GM21367 (cell line): Measurements from ENCODE around the gene NINL.
"Not testable (repeated sequence)": the region's sequence is repeated elsewhere in the genome, so short reads cannot be mapped to it uniquely, and the experiment has no call there.

Experiments used
- ATAC-seq: cut with Tn5 transposase; IDR thresholded peaks from one replicate; pipeline ENCODE4 v1.9.1; 2021; ENCODE audit not compliant: unreplicated experiment

NINL gene

DNA sequence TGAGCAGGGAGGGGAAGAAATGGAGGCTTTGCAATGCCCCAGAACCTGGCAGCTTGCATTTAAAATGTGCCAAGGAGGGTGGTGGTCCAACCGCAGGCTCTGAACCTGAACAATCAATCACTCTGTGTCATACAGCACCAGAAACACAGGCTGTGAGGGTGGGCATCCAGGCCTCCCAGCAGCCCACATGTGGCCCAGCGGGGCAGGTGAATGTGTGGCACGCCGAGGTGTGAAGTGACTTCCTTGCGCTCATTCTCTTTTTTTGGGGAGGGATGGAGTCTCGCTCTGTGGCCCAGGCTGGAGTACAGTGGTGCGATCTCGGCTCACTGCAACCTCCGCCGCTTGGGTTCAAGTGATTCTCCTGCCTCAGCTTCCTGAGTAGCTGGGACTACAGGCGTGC lies 97.4 kb downstream of the NINL start:
- no peak for ATAC-seq

DNA sequence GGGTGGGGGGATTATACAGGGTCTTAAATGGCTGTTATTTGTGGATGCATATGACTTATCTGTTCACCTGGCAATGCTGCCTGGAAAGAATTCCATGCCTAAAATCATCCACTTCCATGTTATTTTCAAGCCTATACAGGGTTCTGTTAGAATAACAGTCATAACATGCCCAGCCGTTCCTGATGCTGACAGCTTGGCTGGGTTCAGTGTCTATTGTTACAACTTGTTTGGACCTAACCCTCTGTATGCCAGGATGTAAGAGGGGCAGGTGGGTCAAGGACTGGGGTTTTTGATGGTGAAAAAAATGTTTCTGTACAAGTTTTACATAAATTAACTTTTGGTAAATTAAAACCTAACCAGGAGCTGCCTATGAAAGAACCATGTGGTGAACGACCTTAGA lies 98.0 kb downstream of the NINL start:
- ATAC-seq, result no peak

DNA sequence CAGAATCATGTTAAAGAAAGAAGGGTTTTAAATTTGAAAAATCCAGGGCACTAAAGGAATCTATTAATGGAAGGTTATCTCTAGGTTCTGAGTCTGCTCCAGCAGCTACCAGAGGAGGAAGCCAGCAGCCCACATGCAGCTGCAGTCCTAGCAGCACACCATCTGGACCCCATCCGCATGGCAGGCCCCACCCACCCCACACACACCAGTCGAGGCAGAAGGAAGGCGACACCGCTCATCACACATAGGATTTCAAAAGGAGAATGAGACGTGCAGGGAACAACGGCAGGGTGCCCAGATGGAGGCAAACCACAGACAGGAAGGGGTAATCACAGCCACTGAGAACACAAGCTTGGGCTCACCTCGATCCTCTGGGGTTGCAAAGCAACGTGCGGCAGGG lies 99.0 kb downstream of the NINL start:
- ATAC-seq, result no peak

DNA sequence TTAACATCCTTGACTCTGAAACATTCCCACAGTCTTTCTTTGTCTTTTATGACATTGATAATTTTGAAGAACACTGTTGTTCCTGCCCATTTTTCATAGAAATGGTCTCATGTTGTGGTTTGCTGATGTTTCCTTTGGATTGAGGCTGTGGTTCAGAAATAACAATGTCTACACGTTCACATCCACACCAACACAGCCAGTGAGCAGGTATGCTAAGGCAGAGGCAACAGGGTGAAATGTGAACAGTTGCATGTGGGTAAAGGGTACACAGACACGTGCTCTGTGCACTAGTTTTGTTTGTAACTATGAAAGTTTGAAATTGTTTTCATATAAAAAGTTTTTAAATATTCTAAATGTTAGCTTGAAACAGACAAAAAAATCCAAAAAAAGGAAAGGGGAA lies 99.5 kb downstream of the NINL start:
- ATAC-seq, result no peak

DNA sequence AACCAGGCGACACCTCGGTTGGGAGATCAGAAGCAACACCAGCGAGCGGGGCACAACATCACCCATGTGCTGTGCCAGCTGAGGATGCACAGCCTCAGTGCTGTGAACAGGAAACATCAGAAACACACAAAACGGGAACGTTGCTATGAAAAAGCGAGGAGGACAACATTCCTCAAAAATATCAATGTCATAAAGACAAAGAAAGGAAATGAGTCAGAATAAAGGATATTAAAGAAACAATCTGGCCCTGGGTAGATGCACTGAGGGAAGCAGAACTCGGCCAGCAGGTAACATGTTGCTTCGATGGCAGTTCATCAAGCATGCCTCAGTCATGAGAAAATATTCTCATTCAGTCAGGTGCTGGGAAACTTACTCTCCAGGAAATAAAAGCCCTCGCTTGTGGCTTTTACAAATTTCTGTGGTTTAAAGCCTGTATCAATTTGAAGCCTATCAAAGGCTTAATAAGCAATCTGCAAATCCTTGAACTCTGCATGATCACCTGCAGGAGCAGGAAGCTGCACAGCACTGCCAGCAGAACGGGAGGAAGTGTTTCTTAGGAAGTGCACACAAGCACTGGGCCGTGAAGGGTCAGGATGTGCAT lies 100.3 kb downstream of the NINL start:
- ATAC-seq, result no peak

DNA sequence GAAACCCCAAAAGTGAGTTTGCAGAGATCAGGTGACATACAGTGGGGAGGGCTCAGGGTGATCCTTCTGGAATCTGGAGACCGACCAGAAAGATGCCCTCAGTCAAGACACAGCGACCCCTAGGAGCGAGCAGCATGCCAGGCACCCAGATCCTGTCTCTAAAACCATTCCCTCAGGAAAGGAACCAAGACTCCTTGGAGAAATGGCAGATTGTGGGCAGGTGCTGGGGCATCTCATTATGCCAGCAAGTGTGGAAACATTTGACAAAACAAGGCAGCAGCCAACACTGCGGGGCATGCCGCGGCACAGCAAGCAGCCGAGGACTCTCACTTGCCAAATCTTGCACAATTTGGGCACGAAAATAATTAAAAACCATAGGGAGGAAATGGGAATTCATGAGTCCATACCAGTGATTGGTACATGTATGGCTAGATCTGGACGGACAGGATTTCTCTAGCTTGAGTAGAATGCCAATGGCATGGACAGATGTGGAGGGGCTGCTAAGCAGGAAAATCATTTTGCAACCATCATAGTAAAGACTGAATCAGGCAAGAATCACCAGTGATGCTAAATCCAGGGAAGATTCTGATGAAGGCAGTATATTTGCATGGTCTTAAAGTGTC lies 101.0 kb downstream of the NINL start:
- no peak for ATAC-seq

DNA sequence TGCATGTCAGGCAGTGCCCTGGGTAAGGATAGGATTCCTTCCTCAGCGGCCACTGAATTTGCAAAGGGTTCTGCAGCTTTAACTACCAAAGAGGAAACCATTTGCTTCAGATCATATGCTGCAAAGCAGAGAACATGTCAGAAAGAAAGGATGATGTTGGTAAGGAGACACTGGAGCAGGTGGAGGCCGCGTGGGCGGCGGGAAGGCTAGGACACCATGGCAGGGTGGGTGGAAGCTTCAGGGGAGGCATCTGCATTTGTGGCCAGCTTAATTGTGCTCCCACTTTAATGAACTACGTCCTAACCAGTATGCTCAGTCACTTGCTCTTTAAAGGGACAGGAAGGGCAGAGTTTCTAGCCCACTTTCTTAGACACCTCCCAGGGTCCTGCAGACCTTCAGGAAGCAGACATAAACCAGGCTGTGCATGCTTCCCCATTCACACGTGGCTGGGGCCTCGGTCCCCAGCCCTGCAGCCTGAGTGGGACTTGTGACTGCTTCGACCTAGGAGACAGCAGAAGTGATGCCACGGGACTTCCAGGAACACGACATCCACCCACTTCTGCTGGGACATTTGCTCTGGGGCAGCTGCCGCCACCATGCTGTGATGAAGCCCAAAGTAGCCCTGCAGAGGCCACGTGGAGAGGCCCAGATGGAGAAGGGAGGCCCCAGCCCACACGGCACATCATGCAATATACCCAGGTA lies 101.7 kb downstream of the NINL start:
- no peak for ATAC-seq

DNA sequence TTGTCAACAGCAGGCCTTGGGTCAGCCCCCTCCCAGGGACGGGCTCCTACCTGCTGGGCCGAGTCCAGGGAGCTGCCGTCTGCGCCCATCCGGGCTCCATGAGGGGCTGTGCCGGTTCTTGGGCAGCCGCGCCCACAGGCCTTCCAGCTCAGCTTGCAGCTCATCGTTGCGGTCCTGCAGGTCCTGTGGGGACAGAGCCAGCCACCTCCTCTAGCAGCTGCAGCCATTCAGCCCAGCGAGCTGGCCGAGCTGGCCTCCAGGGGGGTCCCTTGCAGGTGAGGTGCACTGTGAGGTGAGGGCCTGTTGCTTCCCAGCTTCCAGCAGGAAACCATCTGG lies 103.4 kb downstream of the NINL start:
- ATAC-seq, result no peak

DNA sequence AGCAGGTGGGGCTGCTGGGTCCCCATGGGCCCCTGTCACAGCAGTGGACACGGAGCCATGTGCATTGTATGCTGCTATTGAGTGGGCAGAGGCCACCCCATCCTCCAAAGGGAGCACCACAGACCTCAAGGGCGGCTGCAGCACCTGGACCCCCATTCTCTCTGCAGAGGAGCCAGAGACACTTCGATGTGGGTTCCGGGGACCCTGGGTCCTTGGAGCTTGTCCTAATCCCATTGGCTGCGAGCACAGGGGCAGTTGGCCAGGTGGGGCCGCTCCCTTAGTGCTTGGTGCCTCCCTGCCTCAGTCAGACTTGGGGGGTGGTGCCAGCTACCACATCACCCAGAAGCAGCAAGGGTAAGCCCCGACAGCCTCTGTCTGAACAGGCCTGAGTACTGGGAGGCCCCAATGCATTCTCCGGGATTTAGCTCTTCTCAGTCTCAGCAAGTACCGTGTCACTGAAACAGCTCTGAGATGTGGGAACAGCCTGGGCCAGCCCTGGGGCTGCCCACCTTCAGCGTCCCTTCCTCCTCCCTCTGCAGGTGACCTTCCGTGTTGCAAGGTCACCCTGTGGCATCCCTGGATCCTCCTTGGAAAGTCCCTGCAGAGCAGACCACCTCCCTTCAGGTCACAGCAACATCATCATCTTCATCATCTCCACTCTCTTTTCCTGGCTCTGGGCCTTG lies 104.0 kb downstream of the NINL start:
- ATAC-seq, result no peak

DNA sequence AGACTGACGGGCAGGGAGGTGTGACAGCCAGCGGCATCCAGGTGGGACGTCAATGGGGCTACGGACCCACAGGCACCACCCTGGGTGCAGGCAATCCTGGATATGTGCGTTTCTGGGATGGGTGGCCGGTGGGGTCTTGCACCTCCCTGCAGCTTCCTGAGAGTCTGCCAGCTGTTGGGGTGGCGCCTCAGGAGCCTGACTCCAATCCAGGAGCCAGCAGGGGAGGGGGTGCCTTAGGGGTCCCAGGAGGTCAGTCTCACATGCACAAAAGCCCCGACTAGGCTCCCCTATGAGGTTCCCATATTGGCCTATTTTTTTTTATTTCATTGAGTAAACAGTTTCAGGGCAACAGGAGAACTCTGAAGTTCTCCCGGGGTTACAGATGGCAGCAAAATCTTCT lies 104.5 kb downstream of the NINL start:
- no peak for ATAC-seq

DNA sequence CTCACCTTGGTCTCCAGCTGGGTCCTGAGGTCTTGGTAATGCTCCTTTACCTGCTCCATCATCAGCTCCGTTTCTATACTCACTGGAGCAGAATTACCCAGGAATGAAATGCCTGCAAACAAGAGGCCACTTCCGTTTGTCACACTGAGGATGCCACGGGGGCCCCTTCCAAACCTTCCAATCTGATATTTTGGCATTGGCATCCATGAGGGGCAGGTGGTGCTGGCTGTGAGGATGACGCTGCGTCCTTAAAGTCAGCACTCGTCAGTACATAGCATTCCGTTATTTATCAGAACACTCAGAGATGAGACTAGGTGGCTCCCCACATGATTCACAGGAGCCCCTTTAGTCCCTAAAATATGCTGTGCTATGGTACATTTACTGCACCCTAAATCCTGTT lies 105.2 kb downstream of the NINL start:
- ATAC-seq, result no peak

DNA sequence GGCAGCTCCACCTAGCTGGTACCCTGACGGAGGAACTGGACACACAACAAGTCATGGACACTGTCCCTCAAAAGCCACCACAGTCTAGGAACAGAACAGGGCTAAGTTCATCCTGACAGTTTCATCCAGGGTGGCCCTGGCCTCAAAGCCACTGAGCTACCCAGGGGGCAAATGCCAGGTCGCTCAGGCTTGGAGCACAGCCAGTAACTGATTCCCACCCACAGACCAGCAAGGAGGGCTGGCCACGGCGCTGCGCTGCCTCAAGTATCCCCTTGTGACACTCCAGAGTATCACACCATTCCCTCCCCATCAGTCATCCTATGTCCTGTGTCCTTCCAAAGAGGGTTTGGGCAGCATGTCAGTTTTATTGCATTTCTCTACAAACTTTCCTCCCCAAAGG lies 105.7 kb downstream of the NINL start:
- no peak for ATAC-seq

DNA sequence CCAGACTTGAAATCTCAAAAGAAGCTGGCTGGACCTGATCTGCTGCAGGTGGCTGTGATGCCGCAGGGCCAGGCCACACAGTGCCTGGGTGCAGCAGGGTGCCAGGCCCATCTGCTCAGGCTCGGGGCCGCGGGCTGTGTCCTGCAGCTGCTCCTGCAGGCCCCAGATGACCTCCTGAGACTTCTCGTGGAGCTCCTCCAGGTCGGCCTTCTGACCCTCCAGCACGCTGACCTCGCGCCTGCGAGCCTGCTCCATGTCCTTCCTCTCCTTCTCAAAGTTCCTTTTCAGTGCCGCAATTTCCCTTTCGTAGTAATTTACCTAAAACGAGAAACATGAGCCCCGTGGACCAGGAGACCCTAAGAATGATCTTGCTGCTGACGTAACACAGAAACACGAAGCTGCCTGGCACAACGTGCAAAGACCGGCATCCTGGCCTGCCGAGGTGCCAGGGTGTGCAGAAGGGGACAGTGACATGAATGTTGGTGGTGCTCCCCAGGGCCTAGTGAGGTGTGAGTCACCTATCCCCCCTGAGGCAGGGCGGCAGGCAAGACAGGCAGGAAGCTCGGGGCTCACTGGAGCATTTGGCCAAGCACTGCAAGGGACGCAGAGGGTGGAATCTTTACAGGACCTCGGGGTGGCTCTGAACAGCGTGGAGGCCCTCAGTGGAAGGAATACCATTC lies 106.3 kb downstream of the NINL start:
- ATAC-seq, result no peak

DNA sequence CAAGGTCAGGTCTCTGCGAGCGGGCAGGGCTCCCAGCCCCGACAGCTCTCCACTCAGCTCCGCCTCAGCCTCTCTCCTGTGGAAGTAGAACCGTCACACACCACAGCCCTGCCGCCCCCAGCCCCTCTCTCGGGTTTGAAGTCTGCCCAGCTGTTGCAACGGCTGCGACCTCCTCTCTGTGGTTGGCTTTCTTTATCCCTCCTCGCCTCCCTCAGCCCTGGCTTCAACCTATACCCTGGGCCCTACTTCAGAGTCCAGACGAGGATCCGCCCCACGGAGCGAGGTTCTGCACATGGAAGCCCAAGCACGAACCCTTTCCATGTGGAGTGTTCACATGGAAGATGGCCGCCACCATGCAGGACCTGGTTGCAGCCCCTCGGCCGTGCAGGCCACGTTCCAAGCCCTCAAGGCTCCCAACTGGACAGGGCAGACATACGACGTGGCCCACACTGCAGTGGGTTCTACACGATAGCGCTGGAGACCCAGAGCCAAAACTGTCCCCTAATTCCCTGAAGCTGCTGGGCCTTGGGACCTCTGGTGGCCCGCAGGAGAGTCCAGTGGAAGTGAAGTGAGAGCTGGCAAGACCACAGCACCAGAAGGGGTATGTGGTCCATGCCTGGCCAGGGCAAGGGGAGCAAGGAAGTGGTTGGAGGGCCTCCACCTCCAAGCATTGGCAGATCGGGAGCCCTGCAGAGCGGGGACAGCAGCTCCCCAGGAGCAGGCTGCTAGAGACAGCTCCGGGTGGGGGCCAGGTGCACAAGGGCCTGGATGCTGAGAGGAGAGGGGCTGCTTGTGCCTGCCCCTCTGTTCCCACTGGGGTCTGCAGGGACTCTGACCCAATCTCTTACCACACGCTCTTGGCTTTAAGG lies 108.1 kb downstream of the NINL start:
- no peak for ATAC-seq

DNA sequence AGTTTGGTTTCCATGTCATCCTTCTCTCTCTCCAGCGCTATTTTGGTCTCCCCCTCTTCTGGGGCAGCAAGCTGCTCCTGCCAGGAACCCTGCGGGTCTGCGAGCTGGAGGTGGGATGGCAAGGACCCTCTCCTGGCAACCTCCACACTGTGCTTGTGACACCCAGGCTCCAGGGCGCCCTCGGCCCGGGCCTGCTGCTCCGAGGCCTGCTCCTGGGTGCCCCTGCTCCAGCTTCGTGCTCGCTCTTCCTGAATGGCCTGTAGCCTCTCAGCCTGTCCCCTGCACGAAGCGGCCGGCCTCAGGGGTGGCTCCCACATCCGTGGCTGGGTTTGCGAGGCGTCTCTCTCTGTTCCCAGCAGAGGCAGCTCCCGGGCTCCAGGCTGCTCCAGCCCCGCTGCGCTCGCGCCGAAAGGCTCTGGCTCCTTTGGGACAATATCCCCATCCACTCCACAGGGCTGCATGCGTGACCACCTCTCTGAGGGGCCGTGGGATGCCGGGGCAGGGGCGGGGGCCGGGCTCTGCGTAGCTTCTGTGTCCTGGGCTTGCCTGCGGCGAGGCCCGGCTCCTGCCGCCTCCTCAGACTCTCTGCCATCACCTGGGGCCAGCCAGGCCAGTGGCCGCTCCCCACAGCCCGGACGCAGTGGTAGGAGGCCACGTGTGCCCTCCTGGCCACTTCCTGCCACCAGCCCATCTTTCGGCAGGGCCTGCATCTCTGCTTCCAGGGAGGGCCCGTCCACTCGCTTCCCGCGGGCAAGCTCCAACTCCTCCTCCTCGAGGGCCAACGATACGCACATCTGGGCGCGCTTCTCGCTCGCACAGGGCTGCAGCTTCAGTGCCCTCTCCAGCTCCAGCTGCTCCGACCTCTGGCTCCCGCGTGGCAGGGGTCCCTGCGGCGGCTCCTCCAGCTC lies 109.0 kb downstream of the NINL start:
- no peak for ATAC-seq

DNA sequence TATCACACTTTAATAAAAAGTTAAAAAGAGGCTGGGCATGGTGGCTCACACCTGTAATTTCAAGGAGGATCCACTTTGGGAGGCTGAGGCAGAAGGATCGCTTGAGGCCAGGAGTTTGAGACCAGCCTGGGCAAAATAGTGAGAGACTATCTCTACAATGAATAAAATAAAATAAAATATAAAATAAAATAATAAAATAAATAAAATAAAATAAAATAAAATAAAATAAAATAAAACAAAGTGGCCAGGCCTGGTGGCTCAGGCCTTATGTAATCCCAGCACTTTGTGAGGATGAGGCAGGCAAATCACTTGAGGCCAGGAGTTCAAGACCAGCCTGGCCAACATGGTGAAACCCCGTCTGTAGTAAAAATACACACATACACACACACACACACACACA lies 112.0 kb downstream of the NINL start:
- not testable (repeated sequence) for ATAC-seq

DNA sequence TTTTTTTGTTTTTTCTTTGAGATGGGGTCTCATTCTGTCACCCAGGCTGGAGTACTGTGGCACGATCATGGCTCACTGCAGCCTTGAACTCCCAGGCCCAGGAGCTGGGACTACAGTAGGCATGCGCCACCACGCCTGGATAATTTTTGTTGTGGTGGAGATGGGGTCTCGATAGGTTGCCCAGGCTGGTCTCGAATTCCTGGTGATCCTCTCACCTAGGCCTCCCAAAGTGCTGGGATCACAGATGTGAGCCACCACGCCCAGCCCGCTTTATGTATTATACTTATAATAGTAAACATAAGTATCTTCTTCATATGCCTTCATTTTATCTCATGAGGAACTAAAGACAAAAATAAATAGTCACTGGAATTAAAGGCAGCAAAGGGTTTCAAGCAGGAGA lies 114.3 kb downstream of the NINL start:
- no peak for ATAC-seq

DNA sequence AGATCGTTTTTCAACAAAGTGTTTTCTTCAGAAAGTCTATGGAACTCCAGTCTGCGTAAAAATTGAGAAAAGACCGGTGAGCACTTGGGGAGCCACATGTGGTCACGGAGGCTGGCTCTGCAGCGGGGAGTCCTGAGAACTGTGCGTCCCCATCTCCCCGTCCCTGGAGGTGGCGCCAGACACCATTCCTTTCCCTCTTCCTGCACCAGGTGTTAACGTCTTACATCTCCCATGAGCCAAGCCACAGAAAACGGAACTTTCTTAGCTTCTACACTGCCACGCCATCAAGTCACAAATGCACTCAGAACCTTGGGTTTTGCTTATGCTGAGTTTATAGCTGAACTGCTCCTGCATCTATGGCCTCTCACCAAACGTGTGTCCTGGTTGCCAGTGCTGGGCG lies 115.3 kb downstream of the NINL start:
- no peak for ATAC-seq

DNA sequence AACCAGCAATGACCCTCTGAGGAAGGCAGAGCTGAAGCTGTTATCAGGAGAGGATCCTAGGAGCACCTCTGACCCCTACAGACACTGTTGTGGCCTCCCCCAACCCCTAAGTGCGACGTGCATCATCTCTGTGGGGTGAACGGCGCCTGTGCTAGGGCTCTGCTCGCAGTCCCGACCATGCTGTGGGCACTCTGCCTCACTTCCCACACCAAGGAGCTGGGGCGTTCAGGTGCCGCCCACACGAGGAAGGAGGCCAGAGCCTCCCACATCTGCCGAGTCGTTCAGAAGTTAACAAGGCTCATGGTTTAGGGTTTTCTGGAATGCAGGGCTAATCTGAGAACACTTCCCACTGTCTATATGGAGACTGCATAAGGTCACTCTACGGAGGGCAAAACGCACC lies 115.8 kb downstream of the NINL start:
- no peak for ATAC-seq
